GDM1 (cell line): ENCODE results near the gene TSPAN15.

Source experiments
- DNase-seq: peaks from one replicate; lab custom pipeline; 2025; lab: John Stamatoyannopoulos, UW

TSPAN15 gene

GRCh38 chr10:69466158-69466490 lies 14.9 kb downstream of the TSPAN15 start:
- no peak for DNase-seq

GRCh38 chr10:69466689-69467088 lies 15.4 kb downstream of the TSPAN15 start:
- no peak for DNase-seq

DNA sequence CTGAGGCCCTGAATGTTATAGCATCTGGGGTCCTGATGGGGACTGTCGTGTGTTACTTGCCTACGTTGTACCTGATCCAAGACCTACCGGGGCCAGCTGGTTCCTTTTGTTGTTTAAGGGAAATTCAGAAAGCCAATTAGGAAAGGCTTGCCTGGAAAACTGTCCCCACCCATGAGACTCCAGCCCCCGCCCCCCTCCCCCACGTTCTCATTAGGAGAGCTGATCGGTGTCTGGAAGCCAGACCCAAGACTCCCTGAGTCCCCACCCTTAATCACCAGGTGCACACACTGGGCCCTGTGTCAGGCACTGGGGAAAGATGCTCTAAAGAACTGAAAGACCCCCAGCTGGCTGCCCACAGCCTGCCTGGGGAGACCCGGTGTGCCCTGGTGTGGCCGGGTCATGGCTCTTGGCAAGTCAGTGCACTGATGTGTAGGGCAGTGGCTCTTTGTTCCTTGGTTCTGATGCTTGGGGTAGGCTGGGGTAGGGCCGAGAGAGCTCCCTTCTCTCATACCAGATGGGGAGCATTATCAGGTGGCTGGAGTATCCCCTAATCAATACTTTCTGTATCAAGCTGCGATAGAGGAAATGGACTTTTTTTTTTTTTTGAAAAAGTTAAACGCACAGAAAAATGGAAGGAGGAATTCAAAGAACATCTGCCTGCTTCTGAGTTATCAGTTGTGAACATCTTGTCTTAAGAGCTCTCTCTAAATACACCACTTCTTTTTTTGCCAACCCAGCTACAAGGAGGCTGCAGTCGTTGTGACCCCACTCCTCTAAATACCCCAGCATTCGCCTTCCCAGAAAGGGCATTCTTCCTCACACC lies 16.9 kb downstream of the TSPAN15 start:
- peak; percentile 28 for DNase-seq

- no peak for DNase-seq
Observed at GRCh38 chr10:69468751-69469089, 17.5 kb downstream of the TSPAN15 start.

GRCh38 chr10:69469976-69470375 lies 18.7 kb downstream of the TSPAN15 start:
- no peak for DNase-seq

DNA sequence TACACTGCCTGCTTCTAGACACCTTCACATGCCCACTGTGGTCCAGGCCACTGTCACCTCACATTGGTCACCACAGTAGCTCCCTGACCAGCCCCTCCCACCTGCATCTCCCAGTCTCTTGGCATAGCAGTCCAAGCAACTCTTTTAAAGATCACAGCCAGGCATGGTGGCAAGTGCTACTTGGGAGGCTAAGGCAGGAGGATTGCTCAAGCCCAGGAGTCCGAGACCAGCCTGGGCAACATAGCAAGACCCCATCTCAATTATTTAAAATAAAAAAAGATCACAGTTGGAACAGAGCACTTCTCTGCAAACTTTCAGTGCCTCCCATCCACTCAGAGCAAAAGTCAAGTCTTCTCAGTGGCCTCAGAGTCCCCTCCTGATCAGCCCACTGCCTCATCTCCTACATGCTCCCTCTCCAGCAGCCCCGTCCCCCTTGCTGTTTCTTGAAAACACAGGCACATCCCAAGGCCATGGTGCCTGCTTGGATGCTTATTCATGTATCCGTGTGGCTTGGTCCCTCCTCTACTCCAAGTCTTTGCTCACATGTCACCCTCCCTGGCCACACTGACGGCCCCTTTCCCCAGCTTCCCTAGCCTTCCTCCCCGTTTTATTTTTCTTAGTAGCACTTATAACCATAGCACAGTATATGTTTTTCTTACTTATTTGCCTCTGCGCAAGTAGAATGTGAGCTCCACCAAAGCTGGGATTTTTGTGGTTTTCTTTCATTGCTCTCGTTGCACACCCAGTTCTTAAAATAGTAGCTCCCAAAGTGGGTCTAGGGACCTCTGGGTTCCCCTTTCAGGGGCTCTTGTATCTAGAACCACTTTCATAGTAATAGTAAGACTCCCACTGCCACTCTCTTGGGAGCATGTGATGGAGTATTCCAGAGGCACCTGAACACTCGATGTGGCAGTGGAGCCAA lies 19.5 kb downstream of the TSPAN15 start:
- no peak for DNase-seq

- no peak for DNase-seq
Observed at GRCh38 chr10:69472142-69472541, 20.9 kb downstream of the TSPAN15 start.

DNA sequence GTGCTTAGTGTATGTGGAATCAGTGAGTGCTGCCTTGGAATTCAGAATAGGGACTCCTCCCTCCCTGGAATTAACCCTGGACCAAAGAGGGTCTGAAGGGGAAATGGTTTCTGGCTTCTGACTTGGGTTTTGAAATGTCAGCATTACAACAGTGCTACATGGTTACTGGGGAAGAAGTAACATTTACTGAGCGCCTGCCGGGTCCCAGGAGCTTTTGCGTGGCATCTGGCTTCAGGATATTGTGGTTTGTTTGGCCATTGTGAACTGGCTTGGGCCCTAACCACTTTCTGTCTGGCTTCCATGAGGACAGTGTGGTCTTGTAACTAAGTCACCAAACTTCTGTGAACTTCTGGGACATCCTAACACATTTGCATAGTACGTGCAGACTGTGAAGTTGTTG lies 21.3 kb downstream of the TSPAN15 start:
- DNase-seq = peak; percentile 32

DNA sequence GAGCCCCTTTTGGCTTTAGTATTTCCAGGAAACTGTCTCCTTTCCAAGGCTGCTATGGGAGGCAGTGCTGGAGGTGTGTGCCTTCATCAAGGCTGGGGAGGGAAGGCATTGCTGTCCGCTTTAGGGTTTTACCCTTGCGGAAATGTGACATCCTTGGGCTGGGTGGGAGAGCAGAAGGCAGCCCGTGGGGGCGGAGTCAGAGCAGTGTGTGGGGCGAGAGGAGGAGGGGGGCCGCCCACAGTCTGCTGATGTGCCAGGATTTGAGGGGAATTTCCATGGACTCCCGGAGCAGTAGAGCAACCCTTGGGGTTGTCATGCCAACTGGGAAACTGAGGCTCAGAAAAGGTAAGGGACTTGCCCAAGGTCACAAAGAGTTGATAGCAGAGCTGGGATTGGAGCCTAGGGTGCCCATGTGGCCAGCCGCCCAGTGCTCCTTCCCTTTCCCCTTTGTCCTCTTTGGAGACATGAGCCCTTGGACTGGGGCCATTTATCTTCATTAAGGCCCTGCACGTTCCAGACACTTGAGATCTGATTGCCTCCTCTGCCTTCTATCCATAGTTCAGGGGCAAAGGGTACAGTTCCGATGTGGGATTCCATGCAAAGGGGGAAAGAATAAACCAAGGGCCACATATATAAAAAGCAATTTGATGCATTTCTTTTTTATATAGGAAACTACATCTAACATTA lies 22.2 kb downstream of the TSPAN15 start:
- no peak for DNase-seq

DNA sequence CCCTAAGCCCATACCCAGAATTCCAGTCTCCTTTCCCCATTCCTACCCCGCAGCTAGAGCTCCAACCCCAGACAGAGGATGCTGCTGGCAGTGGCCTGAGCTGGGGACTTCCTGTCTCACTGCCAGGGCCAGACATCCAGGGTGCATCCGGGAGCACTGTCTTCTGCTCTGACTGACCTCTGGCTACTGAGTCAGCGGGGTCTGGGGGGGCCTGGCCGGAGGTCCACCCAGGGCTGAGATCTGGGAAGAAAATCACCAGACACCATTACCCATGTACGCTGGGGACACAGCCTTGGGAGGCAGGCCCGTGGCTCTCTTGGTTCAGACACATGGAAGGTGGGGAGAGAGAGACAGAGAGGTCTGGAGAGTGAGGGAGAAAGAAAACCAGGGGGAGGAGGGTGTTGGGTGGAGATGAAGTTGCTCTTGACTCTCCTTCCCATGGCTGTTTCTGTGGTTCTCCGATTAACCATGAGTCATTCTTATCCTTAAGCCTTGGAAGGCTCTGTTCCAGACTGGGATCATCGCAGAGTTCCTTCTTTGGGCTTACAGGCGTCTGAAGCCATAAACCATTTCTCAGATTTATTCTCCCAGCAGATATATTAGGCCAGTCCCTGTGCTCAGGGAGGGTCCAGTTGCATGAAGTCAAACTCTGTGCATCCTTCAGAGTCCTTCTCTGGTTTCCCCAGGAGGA lies 23.6 kb downstream of the TSPAN15 start:
- no peak for DNase-seq

DNA sequence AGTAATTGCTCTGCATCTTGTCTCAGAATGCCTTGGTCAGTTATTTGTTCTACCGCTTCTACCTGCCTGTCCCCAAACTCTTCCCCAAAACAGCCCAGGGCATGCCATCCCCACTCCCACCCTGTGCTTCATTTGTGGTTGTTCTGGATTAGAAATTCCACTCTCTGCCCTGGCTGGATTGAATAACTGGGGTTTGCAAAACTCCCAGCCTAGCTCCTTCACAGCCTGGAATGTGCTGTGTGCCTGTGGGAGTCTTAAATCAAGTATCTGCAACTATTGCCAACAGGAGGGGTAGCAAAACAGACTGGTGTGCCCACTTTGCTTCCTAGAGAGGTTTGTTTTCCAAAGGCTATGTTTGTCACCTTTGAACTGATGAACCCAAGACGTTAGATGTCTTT lies 24.2 kb downstream of the TSPAN15 start:
- no peak for DNase-seq

DNA sequence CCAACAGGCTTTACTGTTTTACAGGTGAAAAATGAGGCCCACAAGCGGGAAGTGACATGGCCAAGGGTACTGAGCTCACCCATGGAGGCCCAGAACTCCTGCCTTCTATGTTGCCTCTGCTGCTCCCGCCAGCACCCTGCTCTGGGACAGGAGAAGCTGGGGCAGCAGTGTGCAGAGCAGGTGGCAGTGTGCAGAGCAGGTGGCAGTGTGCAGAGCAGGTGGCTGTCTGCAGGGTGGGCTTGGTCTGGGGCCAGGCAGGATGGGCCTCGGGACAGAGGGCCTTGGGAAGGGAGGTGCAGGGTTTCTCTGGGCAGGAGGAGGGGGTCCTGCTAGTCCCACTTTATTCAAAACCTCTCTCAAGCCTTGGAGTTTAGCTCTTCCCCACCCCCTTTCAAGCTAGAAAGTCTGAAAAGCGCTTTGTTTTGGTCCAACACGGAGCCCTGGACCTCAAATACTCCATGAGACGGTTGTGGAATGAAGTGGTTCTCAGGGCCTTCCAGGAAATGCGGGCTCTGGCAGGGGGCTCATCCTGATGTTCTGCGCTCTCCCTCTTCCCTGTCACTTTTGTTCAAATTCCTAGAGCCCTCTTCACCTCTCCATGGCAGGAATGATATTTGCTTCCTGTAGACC lies 26.8 kb downstream of the TSPAN15 start:
- no peak for DNase-seq

- peak; percentile 48 for DNase-seq
Observed at GRCh38 chr10:69479240-69480067, 28.2 kb downstream of the TSPAN15 start.

DNA sequence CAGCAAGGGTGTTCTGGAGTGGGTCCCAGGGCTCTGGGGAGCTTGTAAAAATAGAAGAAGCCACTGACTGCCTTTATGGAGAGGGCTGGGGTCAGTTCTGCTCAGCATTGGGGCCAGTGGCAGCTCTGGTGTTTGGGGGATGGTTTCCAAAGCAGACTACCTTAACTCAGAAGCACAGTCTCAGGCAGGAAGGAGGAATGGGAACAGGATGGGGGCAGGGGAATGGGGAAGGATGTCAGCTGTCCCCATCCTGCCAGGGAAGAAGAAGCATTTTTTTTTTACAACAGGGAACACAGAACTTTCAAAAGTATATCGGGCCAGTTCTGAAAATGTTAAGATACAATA lies 28.8 kb downstream of the TSPAN15 start:
- peak; percentile 23 for DNase-seq

GRCh38 chr10:69481305-69481704 lies 30.0 kb downstream of the TSPAN15 start:
- peak; percentile 72 for DNase-seq

DNA sequence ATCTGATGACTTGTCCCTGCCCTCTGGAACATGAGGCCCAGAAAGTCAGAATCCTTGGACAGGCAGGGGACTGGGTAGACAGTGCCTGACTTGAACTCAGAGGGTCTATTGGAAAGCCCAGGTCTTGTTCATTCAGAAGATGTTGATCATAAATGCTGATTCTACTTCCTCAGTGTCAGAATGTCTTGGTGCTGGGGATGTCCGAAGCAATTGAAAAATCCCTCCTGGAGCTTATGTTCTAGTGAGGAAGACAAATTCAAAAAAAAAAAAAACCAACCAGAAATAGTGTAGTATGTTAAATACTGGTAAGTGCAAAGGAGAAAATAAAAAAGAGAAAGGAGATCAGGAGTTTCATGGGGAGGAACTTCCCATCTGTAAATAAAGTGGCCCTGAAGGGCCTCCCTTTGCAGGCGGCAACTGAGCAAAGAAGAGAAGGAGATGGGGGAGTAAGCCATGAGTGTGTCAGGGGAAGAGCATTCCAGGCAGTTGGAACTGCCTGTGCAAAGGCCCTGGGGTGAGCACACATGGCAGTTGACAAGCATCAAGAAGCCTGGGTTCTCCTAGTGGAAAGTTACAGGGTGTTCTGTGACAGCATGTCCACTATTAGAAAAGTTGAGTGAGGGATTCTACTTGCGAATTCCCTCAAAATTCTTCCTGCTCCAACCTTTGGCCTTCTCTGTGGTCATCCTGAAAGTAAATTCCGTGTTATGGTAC lies 30.7 kb downstream of the TSPAN15 start:
- DNase-seq = no peak

DNA sequence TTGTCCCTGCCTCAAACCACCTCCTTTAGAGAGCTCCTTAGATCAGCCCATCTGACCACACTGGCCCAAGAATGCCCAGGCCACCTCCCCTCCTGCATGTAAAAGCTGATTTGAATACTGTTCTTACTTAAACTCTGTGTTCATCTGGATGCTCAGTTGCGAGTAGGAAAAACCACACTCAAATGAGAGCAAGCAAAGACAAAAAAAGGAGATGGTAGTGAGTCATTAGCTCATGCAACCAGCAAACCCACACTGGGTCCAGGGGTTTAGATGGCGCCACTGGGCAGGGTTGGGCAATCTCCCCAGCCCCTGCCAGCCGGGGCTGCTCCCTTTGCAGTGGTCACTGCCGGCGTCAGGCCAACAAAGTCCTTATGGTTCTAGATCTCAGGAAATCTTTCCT lies 32.7 kb downstream of the TSPAN15 start:
- no peak for DNase-seq

DNA sequence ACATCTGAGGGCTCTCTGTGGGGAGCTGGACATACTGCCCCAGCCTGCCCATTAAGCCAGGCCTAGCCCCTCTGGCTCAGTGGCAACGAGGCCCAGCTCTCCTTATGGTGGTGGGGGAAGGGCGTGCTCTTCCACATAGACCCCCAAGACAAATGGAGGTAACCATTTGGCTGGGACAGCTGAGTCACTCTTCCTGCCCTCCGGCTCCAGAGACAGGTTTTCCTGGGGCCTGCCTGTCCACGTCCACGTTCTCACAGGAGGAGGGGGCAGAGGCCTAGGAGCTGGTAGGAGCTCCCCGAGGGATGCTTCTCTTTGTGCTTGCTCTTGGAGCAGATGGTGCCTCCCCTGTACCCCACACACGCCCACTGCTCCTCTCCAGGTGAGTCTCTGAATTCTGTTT lies 33.5 kb downstream of the TSPAN15 start:
- DNase-seq = no peak

DNA sequence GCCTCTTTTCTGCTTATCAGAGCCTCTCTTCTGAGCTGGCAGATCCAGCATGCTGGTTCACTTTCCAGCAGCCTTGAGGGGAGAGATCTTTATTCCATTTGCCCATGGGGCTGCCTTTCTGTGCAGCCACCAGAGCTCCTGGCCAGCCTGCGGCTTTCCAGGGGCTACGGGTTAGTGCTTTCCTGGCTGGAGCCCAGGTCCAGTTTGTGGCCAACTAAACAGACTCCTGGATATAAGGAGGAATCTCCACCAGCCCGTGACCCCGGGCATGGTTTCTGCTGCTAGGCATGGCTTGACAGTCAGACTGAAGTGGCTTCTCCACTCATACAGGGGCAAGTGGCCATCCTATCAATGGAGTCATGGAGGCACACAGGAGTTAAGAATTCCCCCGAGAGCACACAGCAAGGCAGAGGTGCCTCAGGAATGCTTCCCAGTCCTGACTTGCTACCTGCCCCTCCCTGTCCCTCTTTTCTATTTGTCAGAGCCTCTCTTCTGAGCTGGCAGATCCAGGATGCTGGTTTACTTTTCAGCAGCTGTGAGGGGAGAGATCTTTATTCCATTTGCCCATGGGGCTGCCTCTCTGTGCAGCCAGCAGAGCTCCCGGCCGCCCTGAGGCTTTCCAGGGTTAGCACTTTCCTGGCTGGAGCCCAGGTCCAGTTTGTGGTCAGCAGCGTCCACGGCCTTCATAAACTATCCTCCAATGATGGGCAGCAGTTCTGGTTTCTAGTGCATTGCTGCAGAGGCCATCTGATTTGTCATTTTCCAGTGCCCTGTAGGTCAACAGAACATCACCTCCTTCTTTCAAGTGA lies 35.9 kb downstream of the TSPAN15 start:
- no peak for DNase-seq
